ENCODE data around the gene TRPM2.
"Not testable (repeated sequence)": the region's sequence is repeated elsewhere in the genome, so short reads cannot be mapped to it uniquely, and the experiment has no call there.

Gene TRPM2

GRCh38 chr21:44414291-44415072 lies 61.1 kb downstream of the TRPM2 start:
- no peak overlapping the region for H3K4me3 ChIP-seq (ENCODE audit: low read depth, low read length)
- no peak for TF ChIP-seq CTCF (IDR thresholded peaks at IDR 0.05; ENCODE audit: low read depth, low read length)

- H3K4me3 ChIP-seq (ENCODE audit: low read depth, low read length): no peak overlapping the region
- TF ChIP-seq CTCF (IDR thresholded peaks at IDR 0.05; ENCODE audit: low read depth, low read length): no peak
These were observed 61.9 kb downstream of the TRPM2 start for GRCh38 chr21:44415073-44416025.

GRCh38 chr21:44416193-44416592 lies 62.8 kb downstream of the TRPM2 start:
- TF ChIP-seq CTCF (IDR thresholded peaks at IDR 0.05; ENCODE audit: low read depth, low read length): no peak
- no peak overlapping the region for H3K4me3 ChIP-seq (ENCODE audit: low read depth, low read length)

- H3K4me3 ChIP-seq (ENCODE audit: low read depth, low read length): not testable (repeated sequence)
These were observed 64.2 kb downstream of the TRPM2 start for GRCh38 chr21:44417621-44418107.

- TF ChIP-seq CTCF (IDR thresholded peaks at IDR 0.05; ENCODE audit: low read depth, low read length): no peak
- H3K4me3 ChIP-seq (ENCODE audit: low read depth, low read length): no peak overlapping the region
These were observed 64.9 kb downstream of the TRPM2 start for GRCh38 chr21:44418108-44418875.

GRCh38 chr21:44418876-44419230 lies 65.4 kb downstream of the TRPM2 start:
- H3K4me3 ChIP-seq (ENCODE audit: low read depth, low read length): no peak overlapping the region
- TF ChIP-seq CTCF (IDR thresholded peaks at IDR 0.05; ENCODE audit: low read depth, low read length): no peak

- no peak overlapping the region for H3K4me3 ChIP-seq (ENCODE audit: low read depth, low read length)
- no peak for TF ChIP-seq CTCF (IDR thresholded peaks at IDR 0.05; ENCODE audit: low read depth, low read length)
These were observed 66.3 kb downstream of the TRPM2 start for GRCh38 chr21:44419679-44420078.

Measured in WI38 (cell line).